HepG2 (cell line): ENCODE results near the gene EPO. TPM values are rescaled to one million over a fixed set of nuclear protein-coding genes. Genes with fewer than 3 reads are reported as not detected.
A peak's percentile ranks its signal among the peaks of the same experiment; 100 is the strongest.

Source experiments
- AKAP8 ChIP-seq: sonication (generic); formaldehyde crosslinking; IDR thresholded peaks from 2 replicates; pipeline ENCODE4 v1.5.1; 2020; ENCODE audit warnings: mild to moderate bottlenecking, missing genetic modification reagents
- DPF2 ChIP-seq: sonication (generic); formaldehyde crosslinking; IDR thresholded peaks from 2 replicates; pipeline ENCODE4 v1.4.0; 2020; ENCODE audit warnings: mild to moderate bottlenecking, low read depth, missing genetic modification reagents, borderline replicate concordance
- ESRRA ChIP-seq: sonication (generic); formaldehyde crosslinking; IDR thresholded peaks from 2 replicates; pipeline ENCODE4 v1.5.1; 2020; ENCODE audit warnings: mild to moderate bottlenecking, low read depth, missing genetic modification reagents
- GABPA ChIP-seq, 2 experiments: IDR thresholded peaks; 2 replicates each; pipeline ENCODE4 v1.6.1; 2011 to 2016; ENCODE audit warnings: low read depth in 2 of 2, low read length in 1 of 2, missing biosample characterization in 1 of 2, missing genetic modification characterization in 1 of 2
- SP4 ChIP-seq: sonication (generic); formaldehyde crosslinking; IDR thresholded peaks from 2 replicates; pipeline ENCODE4 v1.8.1; 2023; ENCODE audit warnings: mild to moderate bottlenecking, missing genetic modification reagents
- ZNF547 ChIP-seq: sonication (generic); formaldehyde crosslinking; IDR thresholded peaks from 2 replicates; pipeline ENCODE4 v1.5.1; 2020; ENCODE audit warnings: mild to moderate bottlenecking, missing genetic modification reagents
- polyA plus RNA-seq, 8 experiments: library from polyadenylated mRNA; depleted of rRNA in 3 of 8; stranded (reverse) in 7 of 8; unstranded in 1 of 8; fragments of >200 nt; fragmentation: Illumina TruSeq in 4 of 8; extraction: Trizol in 4 of 8; gene quantifications; 2 replicates each; pipeline versions ENCODE4 v1.2.1 to v1.2.3, GENCODE V29; 2011 to 2016; ENCODE audit warnings: low read depth in 4 of 8, missing spikeins in 1 of 8, mixed read lengths in 1 of 8; ENCODE audit not compliant: insufficient read depth in 1 of 8
- total RNA-seq, 5 experiments: library from RNA; depleted of rRNA; stranded (reverse); fragments of >200 nt; fragmentation: Illumina TruSeq; extraction: Trizol; gene quantifications; 2 replicates each; pipeline ENCODE4 v1.2.3, GENCODE V29; 2016; ENCODE audit warnings: low read depth in 1 of 5
- TF ChIP-seq, protein P1 (sequence below): sonication (generic); formaldehyde crosslinking; conservative IDR thresholded peaks from 2 replicates; pipeline ENCODE4 v1.5.0; 2020; ENCODE audit warnings: missing genetic modification reagents
- TF ChIP-seq, protein P2 (sequence below): sonication (generic); formaldehyde crosslinking; IDR thresholded peaks from 2 replicates; pipeline ENCODE4 v1.4.0; 2020; ENCODE audit warnings: missing genetic modification reagents, borderline replicate concordance

Gene EPO
- total and polyA plus RNA-seq, 2 of the 13 experiments (the other 11 are each of a cell fraction or from before 2014, with no cell fraction given), result 10.3 to 25.7 TPM

DNA sequence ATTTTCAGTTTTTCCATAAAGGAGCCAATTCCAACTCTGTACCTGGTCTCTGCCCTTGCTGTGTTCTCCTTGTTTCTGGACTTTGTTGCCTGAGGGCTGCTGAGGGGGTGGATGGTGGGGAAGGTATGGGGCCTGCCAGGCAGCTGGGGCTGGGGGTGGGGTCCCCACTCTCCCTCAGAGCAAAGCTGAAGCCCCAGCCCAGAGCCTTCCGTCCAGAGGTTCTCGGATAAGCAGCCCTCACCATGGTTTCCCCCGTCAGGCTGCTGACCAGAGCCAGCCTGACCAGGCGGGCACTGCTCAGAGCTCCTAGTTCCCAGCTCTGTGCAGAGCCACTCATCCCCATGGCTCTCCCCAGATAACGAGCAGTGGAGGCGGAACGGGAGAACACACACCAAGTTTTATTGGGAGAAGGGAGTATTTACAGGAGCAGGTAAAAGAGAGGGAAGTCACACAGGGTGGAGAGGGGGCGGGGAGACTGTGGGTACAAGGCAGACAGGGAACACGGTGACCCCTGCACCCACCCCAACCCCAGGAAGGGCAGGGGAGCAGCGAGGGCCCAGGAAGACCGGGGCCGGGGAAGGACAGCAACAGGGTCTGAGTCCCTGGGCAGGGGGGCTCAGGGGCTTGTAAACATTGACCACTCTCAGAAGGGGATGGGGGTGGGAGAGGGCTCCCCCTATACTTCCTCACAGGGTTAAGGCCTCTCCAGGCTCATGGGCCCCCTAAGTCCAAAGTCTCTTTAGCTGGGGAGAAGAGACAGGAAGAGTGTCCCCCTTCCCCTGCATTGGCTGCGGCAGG, 40.9 kb upstream of the EPO start (continued):
- TF ChIP-seq, protein P1, sequence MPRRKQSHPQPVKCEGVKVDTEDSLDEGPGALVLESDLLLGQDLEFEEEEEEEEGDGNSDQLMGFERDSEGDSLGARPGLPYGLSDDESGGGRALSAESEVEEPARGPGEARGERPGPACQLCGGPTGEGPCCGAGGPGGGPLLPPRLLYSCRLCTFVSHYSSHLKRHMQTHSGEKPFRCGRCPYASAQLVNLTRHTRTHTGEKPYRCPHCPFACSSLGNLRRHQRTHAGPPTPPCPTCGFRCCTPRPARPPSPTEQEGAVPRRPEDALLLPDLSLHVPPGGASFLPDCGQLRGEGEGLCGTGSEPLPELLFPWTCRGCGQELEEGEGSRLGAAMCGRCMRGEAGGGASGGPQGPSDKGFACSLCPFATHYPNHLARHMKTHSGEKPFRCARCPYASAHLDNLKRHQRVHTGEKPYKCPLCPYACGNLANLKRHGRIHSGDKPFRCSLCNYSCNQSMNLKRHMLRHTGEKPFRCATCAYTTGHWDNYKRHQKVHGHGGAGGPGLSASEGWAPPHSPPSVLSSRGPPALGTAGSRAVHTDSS (CRISPR knock-in tag), result no peak
- TF ChIP-seq, protein P2, sequence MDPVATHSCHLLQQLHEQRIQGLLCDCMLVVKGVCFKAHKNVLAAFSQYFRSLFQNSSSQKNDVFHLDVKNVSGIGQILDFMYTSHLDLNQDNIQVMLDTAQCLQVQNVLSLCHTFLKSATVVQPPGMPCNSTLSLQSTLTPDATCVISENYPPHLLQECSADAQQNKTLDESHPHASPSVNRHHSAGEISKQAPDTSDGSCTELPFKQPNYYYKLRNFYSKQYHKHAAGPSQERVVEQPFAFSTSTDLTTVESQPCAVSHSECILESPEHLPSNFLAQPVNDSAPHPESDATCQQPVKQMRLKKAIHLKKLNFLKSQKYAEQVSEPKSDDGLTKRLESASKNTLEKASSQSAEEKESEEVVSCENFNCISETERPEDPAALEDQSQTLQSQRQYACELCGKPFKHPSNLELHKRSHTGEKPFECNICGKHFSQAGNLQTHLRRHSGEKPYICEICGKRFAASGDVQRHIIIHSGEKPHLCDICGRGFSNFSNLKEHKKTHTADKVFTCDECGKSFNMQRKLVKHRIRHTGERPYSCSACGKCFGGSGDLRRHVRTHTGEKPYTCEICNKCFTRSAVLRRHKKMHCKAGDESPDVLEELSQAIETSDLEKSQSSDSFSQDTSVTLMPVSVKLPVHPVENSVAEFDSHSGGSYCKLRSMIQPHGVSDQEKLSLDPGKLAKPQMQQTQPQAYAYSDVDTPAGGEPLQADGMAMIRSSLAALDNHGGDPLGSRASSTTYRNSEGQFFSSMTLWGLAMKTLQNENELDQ (CRISPR knock-in tag), result no peak
- TF ChIP-seq GABPA (IDR thresholded peaks at IDR 0.05; ENCODE audit: low read depth, low read length), result no peak
- TF ChIP-seq GABPA (CRISPR knock-in tag; IDR thresholded peaks at IDR 0.05; ENCODE audit: low read depth), result no peak
- no peak for TF ChIP-seq ESRRA
- TF ChIP-seq ZNF547 (CRISPR knock-in tag), result no peak
- peak; percentile 29; the same call in 1 of the 2 replicates for TF ChIP-seq AKAP8 (CRISPR knock-in tag)
- no peak for TF ChIP-seq DPF2 (CRISPR knock-in tag)
- TF ChIP-seq SP4 (CRISPR knock-in tag), result 0 out of 2 replicates have a peak, but pooled peaks have one; percentile 19
